Measurements from ENCODE around the gene TRAPPC11. TPM values are rescaled to one million over a fixed set of nuclear protein-coding genes. Genes with fewer than 3 reads are reported as not detected.
A peak's percentile ranks its signal among the peaks of the same experiment; 100 is the strongest.

Gene TRAPPC11
- total and polyA plus RNA-seq, 2 of the 13 experiments (the other 11 are each of a cell fraction or from before 2014, with no cell fraction given) = 18.0 to 23.2 TPM

DNA sequence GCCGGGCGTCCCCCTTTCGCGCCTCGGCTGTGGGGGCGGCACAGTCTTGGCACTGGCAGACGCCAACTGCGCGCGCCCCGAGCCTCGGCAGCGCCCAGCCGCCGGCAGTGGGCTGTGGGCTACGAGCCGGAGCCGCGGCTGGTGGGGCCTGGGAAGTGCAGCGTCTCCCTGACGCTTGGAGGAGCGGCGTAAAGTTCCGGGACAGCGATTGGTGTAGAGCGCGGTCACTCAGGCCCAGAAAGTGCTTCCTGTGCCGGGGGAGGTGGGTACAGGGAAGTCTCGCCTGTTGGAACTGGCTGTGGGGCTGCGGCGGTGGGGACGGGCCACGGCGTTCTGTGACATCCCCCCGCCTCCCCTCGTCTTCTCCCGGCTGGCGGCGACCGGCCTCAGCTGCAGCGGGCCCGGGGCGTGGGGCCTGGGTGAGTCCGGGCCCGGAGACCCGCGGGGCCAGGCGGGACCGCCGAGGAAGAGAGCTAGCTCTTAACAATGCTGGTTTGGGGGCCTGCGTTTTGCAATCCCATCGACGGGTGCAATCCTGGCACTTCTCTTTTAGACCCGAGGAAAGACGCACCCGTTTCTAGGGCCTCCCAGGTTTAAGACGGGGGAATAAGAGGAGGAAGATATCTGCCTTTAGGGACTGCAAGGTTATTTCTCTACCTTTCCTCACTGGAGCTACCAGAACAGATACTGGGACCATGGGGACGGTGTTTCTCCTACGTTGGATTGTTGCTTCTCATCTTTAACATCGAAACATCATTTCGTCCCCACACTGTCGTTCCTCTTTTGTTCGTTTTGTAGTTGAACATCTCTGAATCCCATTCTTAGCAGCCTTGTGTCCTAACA is at the start of gene TRAPPC11, which contains the start of gene RWDD4 (continued):
- TF ChIP-seq, protein P1, sequence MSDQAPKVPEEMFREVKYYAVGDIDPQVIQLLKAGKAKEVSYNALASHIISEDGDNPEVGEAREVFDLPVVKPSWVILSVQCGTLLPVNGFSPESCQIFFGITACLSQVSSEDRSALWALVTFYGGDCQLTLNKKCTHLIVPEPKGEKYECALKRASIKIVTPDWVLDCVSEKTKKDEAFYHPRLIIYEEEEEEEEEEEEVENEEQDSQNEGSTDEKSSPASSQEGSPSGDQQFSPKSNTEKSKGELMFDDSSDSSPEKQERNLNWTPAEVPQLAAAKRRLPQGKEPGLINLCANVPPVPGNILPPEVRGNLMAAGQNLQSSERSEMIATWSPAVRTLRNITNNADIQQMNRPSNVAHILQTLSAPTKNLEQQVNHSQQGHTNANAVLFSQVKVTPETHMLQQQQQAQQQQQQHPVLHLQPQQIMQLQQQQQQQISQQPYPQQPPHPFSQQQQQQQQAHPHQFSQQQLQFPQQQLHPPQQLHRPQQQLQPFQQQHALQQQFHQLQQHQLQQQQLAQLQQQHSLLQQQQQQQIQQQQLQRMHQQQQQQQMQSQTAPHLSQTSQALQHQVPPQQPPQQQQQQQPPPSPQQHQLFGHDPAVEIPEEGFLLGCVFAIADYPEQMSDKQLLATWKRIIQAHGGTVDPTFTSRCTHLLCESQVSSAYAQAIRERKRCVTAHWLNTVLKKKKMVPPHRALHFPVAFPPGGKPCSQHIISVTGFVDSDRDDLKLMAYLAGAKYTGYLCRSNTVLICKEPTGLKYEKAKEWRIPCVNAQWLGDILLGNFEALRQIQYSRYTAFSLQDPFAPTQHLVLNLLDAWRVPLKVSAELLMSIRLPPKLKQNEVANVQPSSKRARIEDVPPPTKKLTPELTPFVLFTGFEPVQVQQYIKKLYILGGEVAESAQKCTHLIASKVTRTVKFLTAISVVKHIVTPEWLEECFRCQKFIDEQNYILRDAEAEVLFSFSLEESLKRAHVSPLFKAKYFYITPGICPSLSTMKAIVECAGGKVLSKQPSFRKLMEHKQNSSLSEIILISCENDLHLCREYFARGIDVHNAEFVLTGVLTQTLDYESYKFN (CRISPR knock-in tag; conservative IDR thresholded peaks at IDR 0.05) = peak; percentile 49
- TF ChIP-seq GFI1 (CRISPR knock-in tag; IDR thresholded peaks at IDR 0.05; ENCODE audit: borderline replicate concordance) = peak; percentile 39; the same call in 1 of the 2 replicates
- peak; percentile 80 for TF ChIP-seq RBM39 (IDR thresholded peaks at IDR 0.05; ENCODE audit: low read depth, low read length, poor library complexity, severe bottlenecking)
- TF ChIP-seq, protein P2, sequence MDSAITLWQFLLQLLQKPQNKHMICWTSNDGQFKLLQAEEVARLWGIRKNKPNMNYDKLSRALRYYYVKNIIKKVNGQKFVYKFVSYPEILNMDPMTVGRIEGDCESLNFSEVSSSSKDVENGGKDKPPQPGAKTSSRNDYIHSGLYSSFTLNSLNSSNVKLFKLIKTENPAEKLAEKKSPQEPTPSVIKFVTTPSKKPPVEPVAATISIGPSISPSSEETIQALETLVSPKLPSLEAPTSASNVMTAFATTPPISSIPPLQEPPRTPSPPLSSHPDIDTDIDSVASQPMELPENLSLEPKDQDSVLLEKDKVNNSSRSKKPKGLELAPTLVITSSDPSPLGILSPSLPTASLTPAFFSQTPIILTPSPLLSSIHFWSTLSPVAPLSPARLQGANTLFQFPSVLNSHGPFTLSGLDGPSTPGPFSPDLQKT (CRISPR knock-in tag; IDR thresholded peaks at IDR 0.05; ENCODE audit: borderline replicate concordance) = no peak
- TF ChIP-seq SAP130 (CRISPR knock-in tag; IDR thresholded peaks at IDR 0.05; ENCODE audit: low read depth) = peak; percentile 75
- TF ChIP-seq, protein P3, sequence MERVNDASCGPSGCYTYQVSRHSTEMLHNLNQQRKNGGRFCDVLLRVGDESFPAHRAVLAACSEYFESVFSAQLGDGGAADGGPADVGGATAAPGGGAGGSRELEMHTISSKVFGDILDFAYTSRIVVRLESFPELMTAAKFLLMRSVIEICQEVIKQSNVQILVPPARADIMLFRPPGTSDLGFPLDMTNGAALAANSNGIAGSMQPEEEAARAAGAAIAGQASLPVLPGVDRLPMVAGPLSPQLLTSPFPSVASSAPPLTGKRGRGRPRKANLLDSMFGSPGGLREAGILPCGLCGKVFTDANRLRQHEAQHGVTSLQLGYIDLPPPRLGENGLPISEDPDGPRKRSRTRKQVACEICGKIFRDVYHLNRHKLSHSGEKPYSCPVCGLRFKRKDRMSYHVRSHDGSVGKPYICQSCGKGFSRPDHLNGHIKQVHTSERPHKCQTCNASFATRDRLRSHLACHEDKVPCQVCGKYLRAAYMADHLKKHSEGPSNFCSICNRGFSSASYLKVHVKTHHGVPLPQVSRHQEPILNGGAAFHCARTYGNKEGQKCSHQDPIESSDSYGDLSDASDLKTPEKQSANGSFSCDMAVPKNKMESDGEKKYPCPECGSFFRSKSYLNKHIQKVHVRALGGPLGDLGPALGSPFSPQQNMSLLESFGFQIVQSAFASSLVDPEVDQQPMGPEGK (CRISPR knock-in tag; IDR thresholded peaks at IDR 0.05) = peak; percentile 64
- TF ChIP-seq, protein P4, sequence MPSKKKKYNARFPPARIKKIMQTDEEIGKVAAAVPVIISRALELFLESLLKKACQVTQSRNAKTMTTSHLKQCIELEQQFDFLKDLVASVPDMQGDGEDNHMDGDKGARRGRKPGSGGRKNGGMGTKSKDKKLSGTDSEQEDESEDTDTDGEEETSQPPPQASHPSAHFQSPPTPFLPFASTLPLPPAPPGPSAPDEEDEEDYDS (CRISPR knock-in tag; IDR thresholded peaks at IDR 0.05) = peak; percentile 54; the same call in 1 of the 2 replicates
- TF ChIP-seq ZNF546 (CRISPR knock-in tag; conservative IDR thresholded peaks at IDR 0.05) = peak; percentile 63; the same call in 1 of the 2 replicates
- peak; percentile 63; the same call in 1 of the 2 replicates for TF ChIP-seq MYC (CRISPR knock-in tag; IDR thresholded peaks at IDR 0.05; ENCODE audit: borderline replicate concordance)
- TF ChIP-seq SALL1 (CRISPR knock-in tag; IDR thresholded peaks at IDR 0.05) = peak; percentile 54
- TF ChIP-seq HMG20B (CRISPR knock-in tag; conservative IDR thresholded peaks at IDR 0.05) = no peak
- TF ChIP-seq ZNF644 (CRISPR knock-in tag; IDR thresholded peaks at IDR 0.05; ENCODE audit: low read depth) = no peak
- TF ChIP-seq ZZZ3 (CRISPR knock-in tag; IDR thresholded peaks at IDR 0.05; ENCODE audit: borderline replicate concordance) = peak; percentile 86; the same call in 1 of the 2 replicates
- TF ChIP-seq FOXO1 (CRISPR knock-in tag; IDR thresholded peaks at IDR 0.05) = no peak; the same call in 1 of the 2 replicates
- no peak for TF ChIP-seq ZNF354B (CRISPR knock-in tag; IDR thresholded peaks at IDR 0.05)
- no peak for TF ChIP-seq MYNN (CRISPR knock-in tag; IDR thresholded peaks at IDR 0.05; ENCODE audit: low read depth)
- peak; percentile 45; the same call in 1 of the 2 replicates for TF ChIP-seq RFXAP (CRISPR knock-in tag; IDR thresholded peaks at IDR 0.05; ENCODE audit: borderline replicate concordance)
- peak; percentile 82 for TF ChIP-seq HDAC1 (CRISPR knock-in tag; IDR thresholded peaks at IDR 0.05)
- peak; percentile 86 for TF ChIP-seq FOXC1 (CRISPR knock-in tag; IDR thresholded peaks at IDR 0.05; ENCODE audit: borderline replicate concordance)
- peak; percentile 57; the same call in 1 of the 2 replicates for TF ChIP-seq SNAPC2 (CRISPR knock-in tag; IDR thresholded peaks at IDR 0.05)
- no peak for TF ChIP-seq CENPT (CRISPR knock-in tag; IDR thresholded peaks at IDR 0.05; ENCODE audit: low read depth)
